ENCODE results near the gene ARL5B.

ARL5B gene

GRCh38 chr10:18703521-18703920 is 44.3 kb downstream of the ARL5B start:
- DNase-seq (ENCODE audit: low read depth in 3 of 3): no peak

DNA sequence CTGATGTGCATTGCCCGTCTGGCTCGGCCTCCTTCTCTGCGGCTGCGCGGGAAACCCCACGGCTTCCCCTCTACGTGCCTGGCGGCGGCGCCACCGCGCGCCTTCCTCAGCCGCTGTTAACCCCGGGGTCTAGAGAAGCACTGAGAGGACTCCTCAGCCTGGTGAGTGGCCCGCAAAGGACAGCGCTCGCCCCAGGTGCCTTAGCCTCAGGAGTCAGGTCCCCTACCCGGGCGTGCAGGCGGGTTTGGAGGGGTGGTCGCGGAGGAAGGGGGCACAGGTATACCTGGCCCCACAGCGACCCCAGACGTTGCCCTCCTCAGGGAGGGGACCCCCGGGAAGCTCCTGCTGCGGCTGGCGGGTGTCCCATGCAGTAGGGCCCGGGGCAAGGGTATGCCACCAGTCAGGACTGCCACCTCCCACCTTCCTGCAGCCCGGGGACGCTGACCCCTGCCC is 51.0 kb downstream of the ARL5B start:
- DNase-seq (ENCODE audit: low read depth in 3 of 3): no peak

DNA sequence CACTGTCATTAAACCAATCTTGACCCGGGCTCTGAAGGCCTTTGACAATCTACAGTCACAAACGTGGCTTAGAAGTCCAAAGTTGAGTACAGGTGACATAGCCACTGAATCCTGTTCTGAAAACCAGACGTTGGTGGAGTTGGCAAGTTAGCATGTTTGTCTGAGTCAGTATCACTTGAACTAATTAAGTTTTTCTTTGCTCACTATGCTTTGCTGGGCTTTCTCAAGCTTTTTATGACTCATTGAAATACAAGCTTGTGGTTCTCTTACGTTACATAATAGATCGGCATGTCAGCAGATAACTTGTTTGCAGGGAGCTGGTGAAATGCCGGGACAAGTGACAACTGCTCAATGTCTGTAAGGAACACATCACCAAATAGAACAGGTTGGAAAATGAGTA is 53.8 kb downstream of the ARL5B start:
- DNase-seq (ENCODE audit: low read depth in 3 of 3): no peak

DNA sequence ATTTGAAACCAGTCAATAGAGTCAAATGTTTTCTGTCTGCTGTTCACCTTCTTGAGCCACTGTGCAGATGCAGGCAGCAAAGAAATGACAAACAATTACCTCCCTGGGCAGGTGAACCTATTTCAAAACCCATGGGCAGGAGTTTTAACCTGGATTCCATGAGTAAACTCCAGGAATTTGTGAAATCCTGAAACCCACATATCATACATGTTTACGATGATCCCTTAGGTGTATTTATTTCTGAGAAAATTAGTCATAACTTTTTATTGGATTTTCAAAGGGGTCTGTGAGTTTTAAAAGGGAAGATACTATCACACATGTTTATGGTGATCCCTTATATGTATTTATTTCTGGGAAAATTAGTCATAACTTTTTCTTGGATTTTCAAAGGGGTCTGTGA is 59.8 kb downstream of the ARL5B start:
- no peak for DNase-seq (ENCODE audit: low read depth in 3 of 3)

- no peak for DNase-seq (ENCODE audit: low read depth in 3 of 3)
These were observed 60.6 kb downstream of the ARL5B start for GRCh38 chr10:18719811-18720210.

DNA sequence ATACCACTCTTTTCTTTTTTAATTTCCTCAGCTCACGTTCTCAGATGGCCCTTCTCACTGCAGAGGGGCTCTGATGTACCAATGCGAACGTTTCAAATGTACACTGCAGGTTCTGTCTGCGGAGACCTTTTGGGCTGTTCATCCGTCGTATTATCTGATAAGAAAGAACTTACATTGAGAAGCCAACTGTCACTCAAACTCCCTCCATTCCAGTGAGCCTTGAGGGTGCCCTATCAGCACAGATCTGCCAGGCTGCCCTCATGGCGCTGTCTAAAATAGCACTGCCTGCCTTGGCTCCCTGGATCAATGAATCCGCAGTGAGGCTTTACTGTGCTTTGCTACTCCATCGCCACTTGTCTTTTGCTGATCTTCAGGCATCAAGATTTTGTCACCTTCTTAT is 61.8 kb downstream of the ARL5B start:
- no peak for DNase-seq (ENCODE audit: low read depth in 3 of 3)

- DNase-seq (ENCODE audit: low read depth in 3 of 3): no peak
These were observed 64.6 kb downstream of the ARL5B start for GRCh38 chr10:18723801-18724200.
